ENCODE data around the gene KDM4C. TPM values are rescaled to one million over a fixed set of nuclear protein-coding genes. Genes with fewer than 3 reads are reported as not detected.

Gene KDM4C
- total and polyA plus RNA-seq, 2 of the 13 experiments (the other 11 are each of a cell fraction or from before 2014, with no cell fraction given): 19.4 to 23.6 TPM

GRCh38 chr9:6899274-6899673 is 141.5 kb downstream of the KDM4C start (continued):
- TF ChIP-seq, protein P1, sequence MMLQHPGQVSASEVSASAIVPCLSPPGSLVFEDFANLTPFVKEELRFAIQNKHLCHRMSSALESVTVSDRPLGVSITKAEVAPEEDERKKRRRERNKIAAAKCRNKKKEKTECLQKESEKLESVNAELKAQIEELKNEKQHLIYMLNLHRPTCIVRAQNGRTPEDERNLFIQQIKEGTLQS (CRISPR knock-in tag; IDR thresholded peaks at IDR 0.05): no peak
- peak; percentile 69 for TF ChIP-seq KDM6A (CRISPR knock-in tag; IDR thresholded peaks at IDR 0.05; ENCODE audit: low read depth)
- TF ChIP-seq CCDC6 (CRISPR knock-in tag; IDR thresholded peaks at IDR 0.05): no peak
- peak; percentile 77 to 83; a peak in 3 of 4 replicates for TF ChIP-seq EP300 (IDR thresholded peaks at IDR 0.05; ENCODE audit: low read depth in 2 of 2, low read length in 2 of 2)
- peak; percentile 57; the same call in 1 of the 2 replicates for TF ChIP-seq EP300 (CRISPR knock-in tag; IDR thresholded peaks at IDR 0.05; ENCODE audit: borderline replicate concordance)
- TF ChIP-seq HMG20A (CRISPR knock-in tag; IDR thresholded peaks at IDR 0.05; ENCODE audit: borderline replicate concordance): peak; percentile 41; the same call in 1 of the 2 replicates
- TF ChIP-seq, protein P2, sequence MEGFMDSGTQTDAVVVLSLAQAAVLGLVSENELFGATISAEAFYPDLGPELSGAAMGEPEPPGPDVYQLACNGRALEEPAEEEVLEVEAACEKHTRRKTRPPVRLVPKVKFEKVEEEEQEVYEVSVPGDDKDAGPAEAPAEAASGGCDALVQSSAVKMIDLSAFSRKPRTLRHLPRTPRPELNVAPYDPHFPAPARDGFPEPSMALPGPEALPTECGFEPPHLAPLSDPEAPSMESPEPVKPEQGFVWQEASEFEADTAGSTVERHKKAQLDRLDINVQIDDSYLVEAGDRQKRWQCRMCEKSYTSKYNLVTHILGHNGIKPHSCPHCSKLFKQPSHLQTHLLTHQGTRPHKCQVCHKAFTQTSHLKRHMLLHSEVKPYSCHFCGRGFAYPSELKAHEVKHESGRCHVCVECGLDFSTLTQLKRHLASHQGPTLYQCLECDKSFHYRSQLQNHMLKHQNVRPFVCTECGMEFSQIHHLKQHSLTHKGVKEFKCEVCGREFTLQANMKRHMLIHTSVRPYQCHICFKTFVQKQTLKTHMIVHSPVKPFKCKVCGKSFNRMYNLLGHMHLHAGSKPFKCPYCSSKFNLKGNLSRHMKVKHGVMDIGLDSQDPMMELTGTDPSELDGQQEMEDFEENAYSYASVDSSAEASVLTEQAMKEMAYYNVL (CRISPR knock-in tag; IDR thresholded peaks at IDR 0.05; ENCODE audit: borderline replicate concordance): 0 out of 2 replicates have a peak, but pooled peaks have one; percentile 30
- TF ChIP-seq, protein P3, sequence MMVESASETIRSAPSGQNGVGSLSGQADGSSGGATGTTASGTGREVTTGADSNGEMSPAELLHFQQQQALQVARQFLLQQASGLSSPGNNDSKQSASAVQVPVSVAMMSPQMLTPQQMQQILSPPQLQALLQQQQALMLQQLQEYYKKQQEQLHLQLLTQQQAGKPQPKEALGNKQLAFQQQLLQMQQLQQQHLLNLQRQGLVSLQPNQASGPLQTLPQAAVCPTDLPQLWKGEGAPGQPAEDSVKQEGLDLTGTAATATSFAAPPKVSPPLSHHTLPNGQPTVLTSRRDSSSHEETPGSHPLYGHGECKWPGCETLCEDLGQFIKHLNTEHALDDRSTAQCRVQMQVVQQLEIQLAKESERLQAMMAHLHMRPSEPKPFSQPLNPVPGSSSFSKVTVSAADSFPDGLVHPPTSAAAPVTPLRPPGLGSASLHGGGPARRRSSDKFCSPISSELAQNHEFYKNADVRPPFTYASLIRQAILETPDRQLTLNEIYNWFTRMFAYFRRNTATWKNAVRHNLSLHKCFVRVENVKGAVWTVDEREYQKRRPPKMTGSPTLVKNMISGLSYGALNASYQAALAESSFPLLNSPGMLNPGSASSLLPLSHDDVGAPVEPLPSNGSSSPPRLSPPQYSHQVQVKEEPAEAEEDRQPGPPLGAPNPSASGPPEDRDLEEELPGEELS (CRISPR knock-in tag; IDR thresholded peaks at IDR 0.05): peak; percentile 54
- no peak for TF ChIP-seq LCORL (IDR thresholded peaks at IDR 0.05)
- TF ChIP-seq LCORL (CRISPR knock-in tag; IDR thresholded peaks at IDR 0.05): 0 out of 2 replicates have a peak, but pooled peaks have one; percentile 21
- peak; percentile 59; the same call in 1 of the 2 replicates for TF ChIP-seq ZNF644 (CRISPR knock-in tag; IDR thresholded peaks at IDR 0.05; ENCODE audit: low read depth)
- TF ChIP-seq FOXK1 (CRISPR knock-in tag; IDR thresholded peaks at IDR 0.05; ENCODE audit: borderline replicate concordance, low read depth): peak; percentile 40; the same call in 1 of the 2 replicates
- TF ChIP-seq SAP130 (CRISPR knock-in tag; IDR thresholded peaks at IDR 0.05; ENCODE audit: low read depth): peak; percentile 62
- TF ChIP-seq PPARG (CRISPR knock-in tag; conservative IDR thresholded peaks at IDR 0.05): peak; percentile 13; the same call in 1 of the 2 replicates
- TF ChIP-seq TRIM22 (IDR thresholded peaks at IDR 0.05): no peak
- TF ChIP-seq MED1 (CRISPR knock-in tag; IDR thresholded peaks at IDR 0.05): peak; percentile 61
- TF ChIP-seq ZNF609 (CRISPR knock-in tag; IDR thresholded peaks at IDR 0.05; ENCODE audit: borderline replicate concordance): peak; percentile 35; the same call in 1 of the 2 replicates
- TF ChIP-seq ZNF713 (CRISPR knock-in tag; IDR thresholded peaks at IDR 0.05): no peak
